GM23248 (cell line): ENCODE measurements around the gene TLE7.

Source experiments
- EZH2 ChIP-seq: fragments of 200-600 bp; sonication (generic); IDR thresholded peaks from 2 replicates; pipeline ENCODE4 v1.6.1; 2018; ENCODE audit warnings: antibody characterized with exemption, mild to moderate bottlenecking; ENCODE audit not compliant: insufficient read depth, poor library complexity, severe bottlenecking
- EZH2phosphoT487 ChIP-seq: fragments of 200-600 bp; sonication (generic); IDR thresholded peaks from 2 replicates; pipeline ENCODE4 v1.6.1; 2018; ENCODE audit warnings: antibody characterized with exemption, moderate library complexity, mild to moderate bottlenecking, low read depth; ENCODE audit not compliant: insufficient read depth

GRCh38 chr16:71482569-71482968, 40.7 kb upstream of the TLE7 start:
- TF ChIP-seq EZH2 (no peak), EZH2phosphoT487 (no peak)
